GM19397 (cell line): ENCODE measurements around the gene EPB41L1.

Experiments used
- ATAC-seq: cut with Tn5 transposase; IDR thresholded peaks from one replicate; pipeline ENCODE4 v1.9.1; 2021; ENCODE audit warnings: mild to moderate bottlenecking, moderate library complexity; ENCODE audit not compliant: unreplicated experiment

EPB41L1 gene

DNA sequence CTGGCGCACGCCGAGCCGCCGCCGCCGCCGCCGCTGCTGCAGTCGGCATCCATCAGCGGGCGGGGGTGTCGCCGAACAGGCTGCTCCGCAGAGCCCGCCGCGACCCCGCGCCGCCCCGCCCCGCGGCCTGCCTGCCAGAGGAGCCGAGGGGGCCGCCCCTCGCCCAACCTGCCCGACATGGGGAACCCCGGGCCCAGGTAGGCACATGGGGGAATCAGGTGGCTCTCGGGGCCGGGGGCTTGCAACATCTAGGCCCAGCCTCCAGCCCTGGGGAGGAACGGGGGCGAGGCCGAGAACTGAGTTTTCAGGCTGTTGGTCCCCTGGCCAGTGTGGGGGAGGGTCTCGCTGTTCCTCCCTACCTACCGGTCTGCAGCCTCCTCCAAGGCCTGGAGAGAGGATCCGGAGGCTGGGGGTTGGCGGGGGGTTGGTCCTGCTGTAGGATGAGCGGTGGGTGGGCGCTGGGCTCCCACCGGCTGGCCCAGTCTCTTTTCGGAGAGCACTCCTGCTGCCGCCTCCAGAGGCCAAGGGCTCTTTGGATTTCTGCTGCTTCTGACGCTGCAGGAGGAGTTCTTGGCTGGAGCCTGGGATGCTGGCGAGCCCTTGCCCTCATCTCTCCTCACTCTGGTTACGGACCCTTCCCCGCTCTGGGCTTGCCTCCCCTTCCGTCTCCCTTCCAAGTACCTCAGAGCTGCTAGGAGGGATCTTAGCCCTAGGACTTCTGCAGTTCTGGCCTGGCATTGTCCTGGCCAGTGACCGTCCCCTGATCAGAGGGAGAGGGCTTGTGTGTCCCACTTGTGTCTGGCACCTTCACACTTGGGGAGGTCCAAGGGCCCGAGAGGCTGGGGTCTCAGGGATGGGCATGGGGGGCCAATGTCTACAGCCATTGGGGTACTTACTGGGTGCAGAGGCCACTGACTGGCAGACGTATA lies at the start of gene EPB41L1:
TSS of gene EPB41L1 (plus strand) at position 41 of the 929 bp plus-strand sequence. CDS start 19,038 bp downstream, outside the sequence.
- ATAC-seq: no peak

DNA sequence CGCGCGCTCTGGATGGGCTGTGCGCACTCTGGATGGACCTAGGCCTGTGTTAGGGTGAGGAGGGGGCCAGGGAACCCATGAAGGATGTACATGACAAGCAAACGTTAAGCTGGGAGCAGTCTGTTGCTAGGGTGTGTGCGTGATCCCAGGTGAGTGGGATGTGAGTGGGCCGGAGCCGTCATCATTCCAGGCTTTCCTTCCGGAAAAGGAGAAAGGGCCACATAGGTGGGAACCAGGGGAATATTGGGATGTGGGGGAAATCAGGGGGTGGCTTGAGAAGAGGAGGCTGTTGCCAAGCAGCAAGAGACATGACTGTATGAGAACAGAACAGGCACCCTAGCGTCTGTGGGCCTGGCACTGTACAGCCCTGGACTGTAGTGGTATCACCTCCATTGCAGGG lies 49.7 kb upstream of the EPB41L1 start:
- no peak for ATAC-seq

DNA sequence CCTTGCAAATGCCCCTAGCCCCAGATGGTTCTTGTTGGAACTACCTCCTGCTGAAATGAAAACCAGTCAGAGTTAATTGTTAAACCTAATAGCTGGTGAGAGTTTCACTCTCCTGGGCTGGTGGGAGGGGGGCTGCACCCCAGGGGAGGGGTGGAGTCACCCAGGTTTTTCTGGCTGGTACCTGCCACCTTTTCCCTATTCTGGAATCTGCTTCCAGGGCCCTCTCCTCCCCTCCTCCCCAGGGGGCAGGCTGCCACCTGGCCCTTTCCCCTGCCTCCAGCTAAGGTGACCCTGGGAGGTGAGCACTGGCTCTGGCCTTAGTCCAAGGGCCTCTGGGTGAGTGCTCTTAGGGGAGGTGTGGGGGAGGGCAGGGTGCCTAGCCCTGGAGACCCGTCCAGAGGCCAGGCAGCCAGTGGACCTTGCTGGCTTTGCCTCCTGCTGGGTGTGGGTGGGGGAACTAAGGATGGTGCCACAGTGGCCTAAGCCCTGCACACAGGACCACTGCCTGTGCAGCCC lies 48.8 kb upstream of the EPB41L1 start:
- no peak for ATAC-seq

DNA sequence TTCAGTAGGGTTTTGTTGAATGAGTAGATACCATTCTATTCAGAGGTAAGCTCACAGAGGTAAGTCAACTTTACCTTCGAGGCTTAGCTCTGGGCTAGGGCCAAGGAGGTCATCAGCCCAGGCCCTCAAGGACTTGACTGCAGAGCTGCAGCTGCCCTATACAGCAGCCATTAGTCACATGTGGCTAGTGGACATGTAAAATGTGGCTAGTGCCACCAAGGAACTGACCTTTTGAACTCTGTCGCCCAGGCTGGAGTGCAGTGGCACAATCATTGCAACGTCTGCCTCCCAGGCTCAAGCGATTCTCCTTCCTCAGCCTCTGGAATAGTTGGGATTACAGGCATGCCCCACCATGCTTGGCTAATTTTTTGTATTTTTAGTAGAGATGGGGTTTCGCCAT lies 47.9 kb upstream of the EPB41L1 start:
- ATAC-seq: no peak

DNA sequence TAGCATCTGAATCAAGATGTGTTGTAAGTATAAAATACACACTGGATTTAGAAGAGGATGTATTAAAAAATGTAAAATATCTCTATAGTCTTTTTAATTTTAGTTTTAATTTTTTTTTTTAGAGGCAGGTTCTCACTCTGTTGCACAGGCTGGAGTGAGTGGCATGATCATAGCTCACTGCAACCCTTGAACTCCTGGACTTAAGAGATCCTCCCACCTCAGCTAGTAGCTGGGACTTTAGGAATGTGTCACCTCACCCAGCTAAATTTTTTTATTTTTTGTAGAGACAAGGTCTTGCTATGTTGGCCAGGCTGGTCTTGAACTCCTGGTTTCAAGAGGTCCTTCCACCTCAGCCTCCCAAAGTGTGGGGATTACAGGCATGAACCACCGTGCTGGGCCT lies 46.7 kb upstream of the EPB41L1 start:
- ATAC-seq: no peak

DNA sequence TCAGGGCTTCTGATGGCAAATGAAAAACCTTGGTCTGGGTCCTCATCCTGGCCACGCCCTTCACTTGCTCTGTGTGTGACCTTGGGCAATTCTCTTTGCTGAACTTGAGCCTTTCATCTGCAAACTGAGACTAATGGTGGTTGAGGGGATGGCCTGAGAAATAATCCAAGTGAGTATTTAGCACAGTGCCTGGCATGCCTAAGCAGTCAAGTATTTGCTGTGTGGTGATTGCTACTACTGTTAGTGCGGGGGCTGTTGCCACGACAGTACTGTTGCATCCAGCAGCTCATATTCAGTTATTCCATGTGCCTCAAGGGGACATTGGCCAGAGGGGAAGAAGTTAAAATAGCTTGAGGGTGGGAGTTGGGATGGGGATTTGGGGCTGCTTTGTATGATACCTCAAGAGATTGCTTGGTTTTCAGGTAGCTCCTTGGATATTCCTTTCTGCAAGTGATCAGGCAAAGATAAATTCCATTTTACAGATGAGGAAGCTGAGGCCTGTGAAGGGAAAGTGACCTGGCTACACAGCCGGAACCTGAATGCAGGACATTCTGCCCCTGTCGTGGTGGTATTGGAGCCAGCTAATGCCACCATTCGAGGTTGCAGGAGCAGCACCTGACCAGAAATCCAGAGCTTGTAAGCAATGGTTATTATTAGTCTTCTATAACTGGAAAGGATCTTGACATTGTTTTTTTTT lies 45.1 kb upstream of the EPB41L1 start:
- no peak for ATAC-seq

DNA sequence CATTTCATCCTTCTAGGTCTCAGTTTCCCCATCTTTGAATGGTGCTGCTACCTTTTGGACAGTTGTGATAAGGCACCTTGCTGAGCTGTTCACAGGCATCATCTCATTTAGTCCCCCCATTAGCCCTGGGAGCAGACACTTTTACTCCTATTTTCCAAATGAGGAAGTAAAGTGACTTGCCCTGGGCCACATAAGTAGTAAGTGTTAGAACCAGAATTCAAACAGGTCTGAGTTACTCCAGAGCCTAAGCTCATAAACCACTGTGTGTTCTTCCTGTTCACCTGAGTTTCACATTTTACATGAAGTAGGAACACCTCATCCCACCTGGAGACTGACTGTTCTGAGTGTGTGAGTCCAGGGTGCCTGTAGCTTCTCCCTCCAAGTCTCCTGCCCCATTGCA lies 43.5 kb upstream of the EPB41L1 start:
- no peak for ATAC-seq

DNA sequence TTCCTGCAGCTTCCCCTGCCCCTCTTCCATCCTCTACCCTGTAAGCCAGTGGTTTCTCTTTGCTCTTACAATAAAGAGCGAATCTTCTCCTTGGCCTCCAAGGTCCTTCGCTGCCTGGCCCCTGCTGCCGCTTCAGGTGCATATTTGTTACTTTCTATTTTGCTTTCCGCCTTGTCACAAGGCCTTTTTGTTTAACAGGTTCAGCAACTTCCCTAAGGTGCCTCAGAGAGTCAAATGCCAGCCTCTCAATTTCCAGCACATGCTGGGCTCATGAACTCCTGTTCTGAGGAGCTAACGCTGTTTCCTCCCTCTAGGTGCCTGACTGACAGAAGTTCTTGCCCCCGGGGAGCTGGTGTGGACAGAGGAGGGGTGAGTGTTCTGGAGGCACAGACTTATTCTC lies 42.4 kb upstream of the EPB41L1 start:
- ATAC-seq: no peak

DNA sequence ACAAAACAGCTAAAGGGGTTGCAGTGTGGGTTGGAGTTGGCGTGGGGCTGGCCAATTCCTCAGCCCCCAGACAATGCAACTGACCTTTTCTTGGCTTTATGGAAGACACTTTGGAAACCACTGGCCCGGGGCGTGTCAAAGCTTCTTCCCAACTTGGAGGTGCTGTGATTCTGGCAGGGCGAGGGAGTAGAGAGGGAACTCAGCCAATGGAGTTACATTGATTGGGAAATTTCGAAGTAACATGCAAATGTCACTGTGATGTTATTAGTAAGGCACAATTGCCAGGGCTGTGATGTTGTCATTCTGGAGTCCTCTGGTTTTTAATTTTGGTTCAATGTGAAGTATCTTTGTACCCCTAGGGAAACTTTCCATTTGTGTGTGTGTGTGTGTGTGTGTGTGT lies 41.5 kb upstream of the EPB41L1 start:
- ATAC-seq: no peak

DNA sequence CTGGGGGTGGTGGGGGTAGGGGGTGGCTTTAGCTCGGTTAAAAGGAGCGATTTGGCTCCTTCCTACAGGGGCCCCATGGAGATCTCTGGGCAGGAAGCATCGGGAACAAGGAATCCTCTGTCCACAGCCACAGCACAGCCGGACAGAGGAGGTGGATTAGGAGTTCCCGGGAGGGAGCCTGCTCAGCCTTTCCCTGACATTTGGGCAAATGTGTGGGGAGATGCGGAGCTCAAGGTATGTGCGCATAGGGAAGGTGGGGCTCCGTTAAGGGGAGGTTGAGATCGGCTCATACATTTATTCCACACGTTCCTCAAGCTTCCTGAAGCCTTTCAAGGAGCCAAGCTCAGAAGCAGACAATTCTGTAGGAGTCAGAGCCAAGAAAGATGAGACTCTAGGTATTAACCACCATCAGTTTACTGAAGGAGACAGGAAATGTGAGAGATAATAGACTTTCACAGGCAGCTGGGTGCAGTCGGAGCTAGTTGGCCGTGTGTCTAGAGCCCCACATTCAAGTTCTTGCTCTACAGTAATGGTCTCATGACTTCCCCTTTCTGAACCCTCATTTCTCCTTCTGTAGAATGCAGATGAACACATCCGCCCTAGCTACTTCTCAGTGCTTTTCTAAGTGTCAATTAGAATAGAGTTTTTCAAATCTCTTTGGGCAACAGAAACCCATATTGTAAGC lies 40.8 kb upstream of the EPB41L1 start:
- ATAC-seq: no peak

DNA sequence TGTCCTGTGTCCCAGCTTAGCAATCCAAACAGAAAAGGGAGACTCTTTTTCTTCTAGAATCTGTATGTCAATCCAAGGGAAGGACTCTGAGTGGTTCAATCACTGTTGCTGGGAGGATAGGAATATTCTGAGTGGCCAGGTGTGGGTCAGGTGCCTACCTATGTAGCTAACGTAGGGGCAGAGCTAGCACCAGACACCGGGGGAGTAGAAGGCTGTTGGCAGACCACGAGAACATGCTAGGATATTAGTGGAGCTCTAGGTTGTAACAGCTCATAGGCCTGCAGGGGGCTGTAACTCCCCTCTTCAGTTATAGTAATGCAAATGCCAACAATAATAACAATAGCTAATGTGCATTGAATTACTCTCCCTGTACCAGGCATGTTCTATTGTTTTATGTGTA lies 39.8 kb upstream of the EPB41L1 start:
- ATAC-seq: no peak

DNA sequence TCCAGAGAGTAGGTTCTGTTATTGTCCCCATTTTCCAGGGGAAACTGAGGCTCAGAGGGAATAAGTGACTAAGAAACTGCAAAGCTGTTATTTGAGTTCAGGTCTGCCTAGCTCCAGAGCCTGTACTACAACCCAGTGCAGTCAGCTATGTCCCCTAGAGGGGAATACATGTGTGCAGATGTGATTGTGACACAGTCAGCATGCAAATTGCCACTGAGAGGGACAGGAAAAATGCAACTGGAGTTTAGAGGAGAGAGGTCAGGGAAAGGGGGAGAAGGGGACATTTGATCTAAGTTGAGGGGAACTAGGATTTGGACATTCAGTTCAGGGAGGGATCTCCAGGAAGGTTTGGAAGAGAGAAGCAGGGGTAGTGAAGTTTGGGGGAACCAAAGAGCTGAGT lies 38.6 kb upstream of the EPB41L1 start:
- no peak for ATAC-seq

DNA sequence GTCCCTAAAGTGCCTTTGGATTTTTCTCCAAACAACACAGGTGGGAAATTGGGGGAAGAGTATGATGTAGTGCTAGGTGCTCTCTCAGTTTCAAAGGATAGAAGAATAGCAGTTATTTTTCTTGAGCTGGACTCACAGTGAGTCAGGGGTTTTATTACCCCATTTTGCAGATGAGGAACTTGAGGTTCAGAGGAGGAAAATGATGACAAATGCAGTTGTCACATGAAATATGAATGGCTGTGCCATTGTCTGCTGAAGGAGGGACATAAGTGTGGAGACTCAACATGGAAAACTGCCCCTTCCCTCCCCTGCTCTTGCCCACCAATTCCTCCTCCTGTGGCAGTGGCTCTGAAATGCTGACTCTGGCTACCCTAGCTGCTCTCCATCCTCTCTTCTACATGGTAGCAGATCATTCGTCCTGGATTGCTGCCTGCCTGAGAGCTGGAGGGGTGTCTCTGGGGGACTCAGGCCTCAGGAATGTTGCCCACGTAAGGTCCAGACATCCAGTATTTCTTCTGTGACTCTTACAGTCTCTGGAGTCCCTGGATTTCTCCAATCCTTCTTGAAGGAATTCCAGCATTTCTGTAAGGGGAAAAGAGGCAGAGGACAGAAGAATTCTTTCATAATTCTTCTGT lies 37.6 kb upstream of the EPB41L1 start:
- ATAC-seq: no peak

DNA sequence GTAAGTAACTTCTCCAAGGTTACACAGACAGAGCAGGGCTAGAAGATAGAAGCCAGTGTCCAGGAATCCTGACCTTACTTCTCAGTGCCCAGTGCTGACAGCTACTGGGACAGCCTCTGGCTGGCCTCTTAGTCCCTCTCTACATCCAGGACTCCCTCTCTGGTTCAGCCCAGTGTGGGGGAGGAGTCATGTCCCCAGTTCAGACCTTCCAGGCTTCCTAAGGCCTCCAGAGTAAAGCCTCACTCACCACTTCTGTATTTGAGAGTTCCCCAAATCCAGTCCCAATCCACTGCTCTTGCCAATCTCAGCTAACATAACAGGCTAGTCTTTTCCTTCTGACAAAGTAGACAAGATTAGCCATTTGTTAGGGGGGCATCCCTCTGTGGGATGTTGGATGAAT lies 36.9 kb upstream of the EPB41L1 start:
- ATAC-seq: no peak

DNA sequence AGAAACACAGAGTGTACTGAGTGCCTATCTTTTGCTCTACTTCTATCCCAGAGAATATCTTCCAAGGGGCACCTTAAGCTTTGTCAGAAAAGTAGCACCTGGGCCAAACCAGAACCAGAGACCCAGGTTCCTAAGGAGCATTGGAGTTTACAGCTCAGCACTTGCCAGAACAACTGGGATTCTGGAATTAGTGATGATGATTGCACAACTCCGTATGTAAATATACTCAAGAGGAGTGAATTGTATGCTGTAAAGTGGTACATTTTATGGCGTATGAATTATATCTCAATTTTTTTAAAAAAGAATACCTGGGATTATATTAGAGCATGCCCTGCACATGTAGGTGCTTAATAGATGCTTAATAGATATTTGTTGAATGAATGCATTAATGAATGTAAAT lies 36.2 kb upstream of the EPB41L1 start:
- no peak for ATAC-seq

DNA sequence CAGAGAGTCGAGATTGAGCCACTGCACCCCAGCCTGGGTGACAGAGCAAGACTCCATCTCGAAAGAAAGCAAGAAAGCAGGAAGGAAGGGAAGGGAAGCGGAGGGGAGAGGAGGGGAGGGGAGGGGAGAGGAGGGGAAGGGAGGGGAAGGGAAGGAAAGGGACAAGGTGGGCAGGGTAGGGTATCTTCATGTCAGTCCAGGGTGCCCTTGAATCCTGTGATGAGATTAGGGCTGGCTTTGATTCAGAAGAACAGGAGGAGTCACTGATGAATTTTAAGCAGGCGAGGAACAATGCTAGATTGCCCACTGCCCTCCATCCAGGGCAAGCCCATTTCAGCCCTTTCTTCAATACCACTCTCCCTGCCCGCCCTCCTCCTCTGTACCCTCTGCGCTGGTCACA lies 35.0 kb upstream of the EPB41L1 start:
- ATAC-seq: no peak

DNA sequence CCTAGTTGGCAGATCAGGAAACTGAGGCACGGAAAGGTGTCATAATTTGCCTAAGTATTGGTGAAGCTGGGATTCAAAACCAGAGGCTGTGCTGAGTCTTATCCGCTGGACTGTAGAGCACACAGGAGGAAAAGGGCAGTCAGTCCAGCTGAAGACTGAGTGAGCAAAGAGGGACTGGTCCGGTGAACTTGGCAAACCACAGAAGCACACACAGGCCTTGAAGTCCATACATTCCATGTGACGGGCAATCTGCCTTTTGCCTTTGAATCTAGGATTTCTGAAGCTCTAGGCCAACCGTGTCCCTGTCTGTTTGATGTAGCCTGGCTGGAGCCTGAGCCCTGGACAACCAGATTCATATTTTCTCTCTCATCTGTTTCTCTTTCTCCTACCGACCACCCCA lies 34.3 kb upstream of the EPB41L1 start:
- no peak for ATAC-seq

DNA sequence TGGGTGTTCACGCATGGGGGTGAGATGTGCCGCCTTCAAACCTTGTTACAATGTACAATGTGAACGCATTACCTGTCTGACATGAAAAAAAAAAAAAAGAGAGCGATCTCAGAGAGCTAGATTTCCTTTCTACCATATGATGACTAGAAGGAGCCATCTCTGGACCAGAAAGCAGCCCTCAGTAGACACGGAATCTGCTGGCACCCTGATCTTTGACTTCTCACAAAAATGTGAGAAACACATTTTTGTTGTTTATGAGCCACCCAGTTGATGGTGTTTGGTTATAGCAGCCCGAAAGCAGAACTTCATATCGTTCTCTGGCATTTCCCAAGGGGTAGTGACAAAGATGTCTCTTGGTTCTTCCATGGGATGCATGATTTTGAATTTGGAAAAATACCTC lies 33.5 kb upstream of the EPB41L1 start:
- ATAC-seq: no peak

DNA sequence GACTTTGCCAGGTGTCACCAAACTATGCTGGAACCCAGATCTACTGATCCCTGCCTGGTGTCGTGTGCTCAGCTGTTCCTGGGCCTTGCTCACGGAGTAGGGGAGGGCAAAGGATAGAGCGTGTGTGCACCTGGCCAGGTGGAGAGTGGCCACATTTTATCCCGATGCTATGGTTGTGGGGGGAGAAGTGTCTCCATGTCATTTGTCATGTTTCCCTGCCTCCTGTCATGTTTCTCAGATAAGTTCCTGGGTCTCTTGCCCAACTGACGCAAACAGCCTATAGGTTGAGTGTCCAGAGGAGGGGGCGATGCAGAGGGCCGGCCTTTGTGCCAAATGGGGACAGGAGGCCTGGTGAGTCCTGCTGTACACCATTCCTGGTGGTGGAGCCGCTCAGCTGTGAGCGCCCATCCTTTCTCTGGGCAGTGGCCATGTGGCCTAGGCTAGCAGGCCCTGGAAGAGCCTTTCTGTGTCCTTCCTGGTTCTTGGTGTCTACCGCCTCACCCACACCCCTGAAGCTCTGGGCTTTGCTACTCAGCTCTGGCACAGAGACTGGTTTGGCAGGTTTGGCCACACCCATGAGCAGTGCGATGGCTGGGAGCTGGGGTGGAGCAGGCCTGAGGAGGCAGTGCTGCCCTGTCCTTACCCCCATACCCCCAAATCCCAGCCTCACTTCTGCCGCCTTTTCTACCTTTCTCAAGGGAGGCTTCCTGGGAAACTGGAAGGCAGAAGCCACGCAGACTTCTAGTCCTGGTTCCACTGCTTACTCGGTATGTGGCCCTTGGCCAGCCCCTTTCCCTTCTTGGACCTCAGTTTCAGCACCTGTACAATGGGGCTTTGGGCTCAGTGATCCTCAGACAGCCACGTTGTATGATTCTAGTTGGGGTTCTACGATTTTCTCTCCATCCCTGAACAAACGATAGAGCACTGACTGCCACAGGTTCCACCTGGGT lies 32.3 kb upstream of the EPB41L1 start:
- no peak for ATAC-seq

DNA sequence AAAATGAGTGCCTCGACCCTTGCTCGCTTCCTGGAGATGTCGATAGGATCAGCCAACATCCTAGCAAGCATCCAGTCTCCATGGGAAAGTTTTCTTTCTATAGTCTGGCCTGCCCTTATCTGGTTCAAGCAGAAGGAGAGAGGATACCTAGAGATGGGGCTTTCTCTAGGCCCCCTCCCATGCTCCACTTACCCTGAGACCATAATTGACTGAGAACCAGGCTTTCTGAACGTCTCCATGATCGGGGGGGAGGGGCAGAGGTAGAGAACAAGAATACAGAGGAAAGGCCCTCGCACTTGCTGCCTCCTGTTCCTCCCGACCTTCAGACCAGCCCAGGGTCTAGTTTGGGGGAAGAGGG lies 31.6 kb upstream of the EPB41L1 start:
- no peak for ATAC-seq
